Hematopoietic multipotent progenitor cell treated with erythropoietin and hydrocortisone succinate and interleukin-3 and kit ligand, for 4 days (in vitro differentiated cells): ENCODE results near the gene ACSF3.
"Not testable (repeated sequence)": the region's sequence is repeated elsewhere in the genome, so short reads cannot be mapped to it uniquely, and the experiment has no call there.

Experiments used
- DNase-seq: peaks from one replicate; pipeline ENCODE4 v3.0.0-alpha.2; 2015

Gene ACSF3

DNA sequence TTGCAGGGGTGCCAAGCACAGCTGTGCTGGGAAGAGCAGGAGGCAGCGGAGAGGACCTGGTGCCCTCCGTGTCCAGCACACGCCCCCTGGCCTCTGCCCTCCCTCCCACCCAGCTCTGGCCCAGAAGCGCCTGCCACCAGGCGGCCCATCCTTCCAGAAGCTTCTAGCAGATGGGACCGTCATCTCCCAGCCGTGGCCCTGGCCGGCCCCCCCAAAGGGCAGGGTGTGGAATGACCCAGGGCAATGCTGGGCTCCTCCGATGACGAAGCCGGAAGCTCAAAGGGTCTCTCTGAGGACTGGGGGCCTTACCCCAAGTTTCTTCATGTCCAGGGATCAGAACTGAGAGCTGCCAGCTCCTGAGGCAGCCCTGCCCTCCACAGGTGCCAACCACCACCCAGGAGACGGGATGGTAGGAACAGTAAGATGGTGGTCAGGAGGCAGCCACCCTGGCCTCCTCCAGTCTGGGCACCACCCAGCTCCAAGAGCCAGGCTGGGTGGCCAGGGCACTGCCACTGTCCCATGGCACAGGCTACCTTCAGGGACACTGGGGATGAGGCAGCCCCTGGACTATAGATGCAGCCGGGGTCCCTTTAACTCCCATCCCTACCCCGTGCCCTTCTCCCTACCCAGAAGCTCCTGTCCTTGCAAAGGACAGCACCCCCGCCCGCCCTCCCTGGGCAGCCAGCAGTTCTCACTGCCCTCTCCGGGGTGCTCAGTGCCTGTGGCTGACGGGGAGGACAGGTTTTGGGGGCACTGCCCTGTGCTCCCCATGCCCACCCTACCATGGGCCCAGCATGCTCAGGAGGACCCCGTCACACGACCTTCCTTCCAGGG is 71.4 kb downstream of the ACSF3 start:
- DNase-seq, result no peak

DNA sequence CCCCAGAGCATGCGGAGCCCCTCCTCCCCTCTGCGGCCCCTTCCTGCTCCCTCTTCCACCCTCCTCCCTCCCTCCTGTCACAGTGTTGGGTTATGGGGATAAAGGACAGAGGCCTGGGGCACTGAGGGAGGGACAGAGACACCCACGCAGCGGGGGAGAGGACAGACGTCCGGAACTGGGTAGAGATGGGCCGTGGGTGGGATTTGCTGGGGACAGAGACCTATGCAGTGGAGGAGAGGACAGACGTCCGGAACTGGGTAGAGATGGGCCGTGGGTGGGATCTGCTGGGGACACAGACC is 72.0 kb downstream of the ACSF3 start:
- DNase-seq, result not testable (repeated sequence)

DNA sequence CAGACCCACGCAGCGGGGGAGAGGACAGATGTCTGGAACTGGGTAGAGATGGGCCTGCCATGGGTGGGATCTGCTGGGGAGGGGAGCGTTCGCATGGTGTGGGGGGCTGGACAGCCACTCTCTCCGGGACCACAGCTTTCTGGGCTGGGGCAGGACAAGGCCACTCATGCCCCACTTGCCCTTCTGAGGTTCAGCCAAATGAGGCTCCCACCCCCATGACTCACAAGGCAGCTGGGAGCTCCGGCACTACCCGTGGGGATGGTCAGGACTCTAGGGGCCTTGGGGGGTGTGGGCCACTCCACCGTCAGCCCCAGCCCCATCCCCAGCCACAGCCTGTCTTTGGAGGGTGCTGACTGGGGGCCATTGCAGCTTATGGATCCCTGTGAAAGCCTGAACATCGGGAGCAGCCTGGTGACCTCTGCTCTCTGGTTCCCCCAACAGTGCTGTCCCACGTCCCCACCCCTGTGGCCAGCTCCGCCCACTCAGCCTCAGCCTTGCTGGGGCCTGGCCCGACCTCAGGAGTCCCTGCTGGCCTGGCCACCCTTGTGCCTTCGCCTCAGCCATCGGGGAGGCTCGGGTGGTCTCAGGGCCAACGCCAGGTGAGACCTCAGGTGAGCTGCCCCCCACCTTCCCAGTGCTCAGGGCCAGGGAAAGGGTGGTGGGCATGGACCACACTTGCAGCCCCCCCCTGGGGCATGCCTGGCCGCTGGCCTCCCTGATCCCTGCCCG is 73.2 kb downstream of the ACSF3 start:
- no peak for DNase-seq

DNA sequence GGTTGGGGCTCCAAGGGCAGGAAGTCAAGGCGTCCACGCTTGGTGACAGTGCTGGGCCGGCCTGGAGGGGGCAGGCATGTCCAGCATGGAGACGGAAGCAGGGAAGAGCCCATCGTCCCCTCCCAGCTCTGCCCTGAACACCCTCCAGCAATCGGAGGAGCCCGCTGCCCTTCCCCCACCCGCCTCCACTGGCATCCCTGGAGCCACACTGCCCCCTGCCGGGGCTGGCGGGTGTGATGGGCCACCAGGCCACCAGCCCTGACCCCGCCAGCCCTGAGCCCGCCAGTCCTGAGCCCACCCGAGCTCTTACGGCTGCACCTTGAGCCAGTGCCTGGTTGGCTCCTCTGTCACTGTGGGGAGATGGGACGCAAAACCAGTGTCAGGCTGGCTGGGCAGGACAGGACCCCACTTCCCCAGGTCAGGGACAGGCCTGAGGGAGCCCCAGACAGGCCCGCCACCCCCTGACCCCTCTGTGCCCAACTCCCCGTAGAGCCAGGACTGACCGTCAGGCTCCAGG is 73.8 kb downstream of the ACSF3 start:
- DNase-seq, result peak; percentile 92

- no peak for DNase-seq
These were observed 74.9 kb downstream of the ACSF3 start for GRCh38 chr16:89168381-89169189.

GRCh38 chr16:89169778-89170177 is 76.1 kb downstream of the ACSF3 start:
- no peak for DNase-seq

DNA sequence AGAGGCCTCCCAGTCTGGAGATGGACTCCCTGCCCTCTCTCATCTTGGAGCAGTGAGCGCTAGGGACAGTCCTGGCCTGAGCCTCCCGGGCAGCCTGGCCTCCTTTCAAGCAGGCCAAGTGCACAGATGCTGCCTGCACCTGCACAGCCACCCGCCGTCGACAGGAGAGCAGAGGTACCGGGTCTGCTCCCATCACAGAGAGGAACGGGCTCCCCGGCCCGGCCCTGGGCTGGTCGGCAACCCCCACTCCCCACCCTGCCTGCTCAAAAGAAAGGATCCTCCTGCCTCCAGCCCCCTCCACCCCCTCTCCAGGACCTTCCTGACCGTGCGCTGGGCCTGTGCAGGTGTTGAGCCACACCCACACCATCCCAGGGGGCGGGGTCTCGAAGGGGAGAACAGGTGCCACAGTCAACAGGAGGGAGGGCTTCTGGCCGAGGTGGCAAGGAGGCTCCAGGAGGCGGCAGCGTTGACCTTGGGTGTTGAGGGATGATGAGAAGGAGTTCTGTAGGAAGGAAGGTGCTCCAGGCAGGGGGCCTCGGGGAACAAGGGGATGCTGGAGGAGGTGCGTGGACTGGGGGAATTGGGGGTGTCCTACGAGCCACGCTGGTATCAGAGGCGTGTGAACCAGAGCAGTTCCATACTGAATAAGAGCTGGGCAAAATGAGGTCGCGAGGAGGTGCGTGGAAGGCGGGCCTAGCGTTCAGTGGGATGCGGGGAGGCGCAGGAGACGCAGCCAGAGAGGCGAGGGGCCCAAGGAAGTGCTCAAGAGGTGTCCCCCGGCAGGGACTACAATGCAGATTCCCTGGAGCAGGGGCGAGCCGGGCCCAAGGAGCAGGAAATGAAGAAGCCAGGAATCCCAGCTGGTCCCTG is 76.9 kb downstream of the ACSF3 start:
- no peak for DNase-seq

DNA sequence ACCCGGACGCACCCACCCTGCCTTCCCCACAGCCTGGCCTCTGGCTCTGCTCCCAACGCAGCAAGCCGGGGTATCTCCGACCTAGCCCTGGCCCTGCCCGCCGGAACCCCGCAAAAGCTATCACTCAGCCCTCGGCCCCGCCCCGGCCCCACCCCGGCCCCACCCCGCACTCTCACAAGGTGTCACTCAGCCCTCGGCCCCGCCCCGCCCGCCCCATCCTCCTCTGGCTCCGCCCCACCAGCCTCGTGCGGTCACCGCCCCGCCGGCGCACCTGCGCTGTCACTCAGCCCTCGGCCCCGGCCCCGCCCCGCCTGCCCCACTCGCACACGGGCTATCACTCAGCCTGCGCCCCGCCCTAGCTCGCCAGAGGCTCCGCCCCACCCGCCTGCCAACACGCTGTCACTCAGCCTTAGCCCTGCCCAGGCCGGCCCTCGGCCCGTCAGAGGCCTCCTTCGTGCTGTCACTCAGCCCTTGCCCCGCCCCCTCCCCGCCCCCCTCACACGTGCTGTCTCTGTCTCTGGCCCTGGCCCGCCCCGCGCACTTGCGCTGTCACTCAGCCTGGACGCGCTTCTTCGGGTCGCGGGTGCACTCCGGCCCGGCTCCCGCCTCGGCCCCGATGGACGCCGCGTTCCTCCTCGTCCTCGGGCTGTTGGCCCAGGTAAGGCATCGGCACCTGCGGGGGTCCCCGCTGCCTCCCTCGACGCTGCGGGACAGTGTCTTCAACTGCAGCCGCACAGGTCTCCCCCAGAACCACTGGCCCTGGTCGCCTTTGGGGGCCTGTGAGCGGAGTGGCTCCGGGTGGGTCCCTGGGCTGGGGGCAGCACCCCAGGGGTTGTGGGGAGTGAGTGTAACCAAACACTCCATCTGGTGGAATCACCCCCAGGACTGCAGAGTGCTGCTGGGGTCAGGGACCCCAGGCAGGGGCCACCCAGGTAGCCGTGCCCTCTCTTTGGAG is 77.8 kb downstream of the ACSF3 start, which contains the start of gene CDH15:
Gene CDH15, plus strand, starts transcription at position 533 of the 955 bp plus-strand sequence. Its CDS starts 84 bp downstream, at position 617.
- DNase-seq, result peak; percentile 98

- DNase-seq, result no peak
These were observed 78.5 kb downstream of the ACSF3 start for GRCh38 chr16:89172171-89172527.

DNA sequence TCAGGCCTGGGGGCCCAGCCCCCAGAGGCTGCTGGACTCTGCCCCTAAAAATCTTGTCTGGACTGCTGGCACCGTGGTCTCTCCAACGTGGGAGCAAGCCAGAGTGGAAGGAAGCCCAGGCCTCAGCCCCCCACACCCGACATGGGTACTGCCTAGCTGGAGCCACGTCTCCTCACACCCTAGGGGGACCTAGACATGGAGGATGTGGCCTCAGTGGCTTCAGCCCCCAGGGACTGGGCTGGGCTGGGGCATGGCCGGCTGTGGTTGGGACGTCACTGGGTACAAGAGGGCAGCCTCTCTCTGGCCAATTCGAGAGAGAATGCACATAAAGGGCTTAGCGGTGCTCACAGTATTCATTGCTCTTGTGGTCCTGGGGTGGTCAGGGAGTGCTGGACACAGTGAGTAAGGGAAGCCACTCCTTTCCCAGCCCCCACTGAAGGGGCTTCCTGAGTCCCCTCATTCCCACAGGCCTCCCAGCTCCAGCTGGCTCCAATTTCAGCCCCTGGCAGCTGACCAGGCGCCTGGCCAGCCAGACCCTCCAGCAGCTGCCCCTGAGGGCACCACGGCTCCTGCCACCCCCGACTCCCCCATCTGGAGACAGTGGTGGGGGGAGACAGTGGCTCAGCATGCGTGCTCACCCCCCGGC is 79.0 kb downstream of the ACSF3 start:
- DNase-seq, result no peak

- no peak for DNase-seq
These were observed 79.7 kb downstream of the ACSF3 start for GRCh38 chr16:89173174-89173921.

DNA sequence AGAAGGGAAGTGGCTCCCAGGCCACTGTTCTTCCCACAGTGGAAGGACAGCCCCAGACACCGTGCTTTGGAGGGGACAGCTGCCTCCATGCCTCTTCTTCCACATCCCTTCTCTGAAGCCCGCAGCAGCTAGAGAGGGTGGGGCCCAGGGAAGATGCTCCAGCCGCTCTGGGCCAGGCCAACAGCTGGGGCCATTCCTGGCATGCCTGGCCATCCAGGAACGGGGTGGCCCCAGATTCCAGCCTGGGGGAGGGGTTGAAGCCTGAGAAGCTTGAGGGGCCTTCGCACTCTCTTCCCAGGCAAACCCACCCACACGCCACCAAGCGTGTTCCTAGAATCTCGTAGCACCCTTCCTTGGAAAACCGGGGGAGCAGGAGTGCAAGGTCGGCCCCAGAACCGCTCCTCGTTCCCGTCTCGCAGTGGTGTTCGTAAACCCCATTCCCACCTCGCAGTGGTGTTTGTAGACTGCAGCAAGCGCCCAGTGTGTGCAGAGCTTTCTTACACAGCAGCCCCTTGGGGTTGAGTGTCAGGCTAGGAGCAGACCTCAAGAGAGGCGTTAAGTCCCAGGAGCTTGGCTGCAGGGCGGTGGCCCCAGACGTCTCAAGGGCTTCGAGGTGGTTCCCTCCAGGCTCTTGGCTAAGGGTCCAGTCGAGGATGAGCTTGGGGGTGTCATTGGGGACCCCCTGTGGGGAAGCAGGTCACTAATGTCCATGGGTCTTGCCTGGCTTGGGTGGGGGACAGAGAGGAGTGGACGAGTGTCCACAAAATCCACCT is 80.6 kb downstream of the ACSF3 start:
- DNase-seq, result no peak

- DNase-seq, result no peak
These were observed 81.2 kb downstream of the ACSF3 start for GRCh38 chr16:89174877-89175276.

GRCh38 chr16:89175280-89176146 is 81.9 kb downstream of the ACSF3 start:
- no peak for DNase-seq

GRCh38 chr16:89176147-89176690 is 82.6 kb downstream of the ACSF3 start:
- no peak for DNase-seq

- DNase-seq, result no peak
These were observed 83.1 kb downstream of the ACSF3 start for GRCh38 chr16:89176717-89177116.

- DNase-seq, result no peak
These were observed 83.8 kb downstream of the ACSF3 start for GRCh38 chr16:89177501-89177900.
